HG02870 (cell line): Measurements from ENCODE around the gene MITF.

Experiments
- ATAC-seq: cut with Tn5 transposase; IDR thresholded peaks from one replicate; pipeline ENCODE4 v1.9.1; 2021; ENCODE audit warnings: mild to moderate bottlenecking, moderate library complexity; ENCODE audit not compliant: unreplicated experiment

MITF gene

GRCh38 chr3:70000028-70000410, 260.8 kb downstream of the MITF start:
- ATAC-seq: no peak

- no peak for ATAC-seq
Measured at GRCh38 chr3:70000563-70001081, 261.4 kb downstream of the MITF start.

GRCh38 chr3:70003119-70003518, 263.9 kb downstream of the MITF start:
- ATAC-seq: no peak

- no peak for ATAC-seq
Measured at GRCh38 chr3:70006089-70006488, 266.8 kb downstream of the MITF start.

GRCh38 chr3:70010346-70010745, 271.1 kb downstream of the MITF start:
- no peak for ATAC-seq

GRCh38 chr3:70011582-70011981, 272.3 kb downstream of the MITF start:
- ATAC-seq: no peak
